Measurements from ENCODE around the gene NKPD1. TPM values are rescaled to one million over a fixed set of nuclear protein-coding genes. Genes with fewer than 3 reads are reported as not detected.

The NKPD1 gene
- total RNA-seq, 2 donors from 2014 or later = 0.16 to 0.22 TPM

DNA sequence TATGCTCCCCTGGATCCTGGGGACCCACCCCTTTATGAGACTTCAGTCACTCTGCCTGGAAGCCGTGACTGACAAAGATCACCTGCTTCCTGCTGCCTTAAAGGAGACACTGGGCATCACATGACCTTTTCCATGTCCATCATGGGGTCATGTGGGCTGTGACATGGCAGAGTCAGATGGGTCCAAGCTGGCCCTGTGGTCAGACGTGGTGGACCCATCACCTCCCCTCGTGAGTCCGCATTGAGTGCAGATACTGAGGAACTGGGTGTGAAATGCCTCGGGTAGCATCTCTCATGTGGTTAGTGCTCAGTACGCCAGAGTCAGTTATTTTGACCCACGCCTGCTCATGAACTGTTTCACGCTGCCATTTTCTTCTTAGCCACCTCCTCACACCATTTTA lies 27.1 kb downstream of the NKPD1 start:
- DNase-seq (ENCODE audit: low spot score) = no peak
- Histone ChIP-seq H3K27ac (no peak overlapping the region), H3K4me3 (no peak overlapping the region), H3K9me3 (no peaks in the 10 kb centered on the region), H3K27me3 (no peaks in the 10 kb centered on the region), H3K36me3 (no peaks in the 10 kb centered on the region), H3K4me1 (peaks cover 0 to 24% of the 10 kb centered on the region in 2 donors)
- TF ChIP-seq, protein P1, sequence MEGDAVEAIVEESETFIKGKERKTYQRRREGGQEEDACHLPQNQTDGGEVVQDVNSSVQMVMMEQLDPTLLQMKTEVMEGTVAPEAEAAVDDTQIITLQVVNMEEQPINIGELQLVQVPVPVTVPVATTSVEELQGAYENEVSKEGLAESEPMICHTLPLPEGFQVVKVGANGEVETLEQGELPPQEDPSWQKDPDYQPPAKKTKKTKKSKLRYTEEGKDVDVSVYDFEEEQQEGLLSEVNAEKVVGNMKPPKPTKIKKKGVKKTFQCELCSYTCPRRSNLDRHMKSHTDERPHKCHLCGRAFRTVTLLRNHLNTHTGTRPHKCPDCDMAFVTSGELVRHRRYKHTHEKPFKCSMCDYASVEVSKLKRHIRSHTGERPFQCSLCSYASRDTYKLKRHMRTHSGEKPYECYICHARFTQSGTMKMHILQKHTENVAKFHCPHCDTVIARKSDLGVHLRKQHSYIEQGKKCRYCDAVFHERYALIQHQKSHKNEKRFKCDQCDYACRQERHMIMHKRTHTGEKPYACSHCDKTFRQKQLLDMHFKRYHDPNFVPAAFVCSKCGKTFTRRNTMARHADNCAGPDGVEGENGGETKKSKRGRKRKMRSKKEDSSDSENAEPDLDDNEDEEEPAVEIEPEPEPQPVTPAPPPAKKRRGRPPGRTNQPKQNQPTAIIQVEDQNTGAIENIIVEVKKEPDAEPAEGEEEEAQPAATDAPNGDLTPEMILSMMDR (IDR thresholded peaks at IDR 0.05) = no peak

DNA sequence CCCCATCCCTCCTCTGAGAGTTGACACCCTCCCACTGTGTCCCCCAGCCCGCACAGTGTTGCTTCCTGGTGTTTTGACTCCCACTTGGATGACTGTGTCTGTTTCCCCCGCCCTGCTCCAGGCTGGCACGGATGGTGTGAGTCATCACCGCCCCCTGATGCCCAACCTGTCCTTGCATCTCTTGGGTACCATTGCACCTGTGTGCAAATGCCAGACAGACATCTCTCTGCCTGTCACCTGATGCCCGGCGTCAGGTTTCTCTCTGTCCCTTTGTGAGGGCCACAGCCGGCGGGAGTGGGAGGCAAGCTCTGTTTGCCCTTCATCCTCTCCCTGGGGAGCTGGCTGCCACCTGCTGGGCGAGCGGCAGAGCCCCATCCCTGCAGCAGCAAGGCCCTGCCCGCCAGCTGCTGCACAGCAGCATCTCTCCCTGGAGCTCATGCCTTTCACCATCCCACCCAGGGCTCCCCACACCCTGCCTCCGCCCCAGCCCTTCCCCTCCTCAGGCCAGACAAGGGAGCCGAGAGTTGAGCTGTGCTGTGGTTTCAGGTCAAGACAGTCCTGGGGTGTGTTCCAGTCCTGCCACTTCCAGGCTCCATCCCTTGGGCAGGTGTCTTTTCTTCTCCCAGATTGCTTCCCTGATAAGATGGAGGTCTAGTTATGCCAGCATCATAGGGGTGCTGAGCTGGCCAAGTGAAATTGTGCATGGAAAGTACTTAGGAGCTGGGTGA lies 29.7 kb downstream of the NKPD1 start:
- TF ChIP-seq, protein P1 (IDR thresholded peaks at IDR 0.05) = peak in 1 of 2 donors; percentile 41
- H3K36me3 ChIP-seq = no peaks in the 10 kb centered on the region
- no peak for DNase-seq (ENCODE audit: low spot score)
- no peaks in the 10 kb centered on the region for H3K27me3 ChIP-seq
- peaks cover 0 to under 1% of the 10 kb centered on the region in 2 donors for H3K4me1 ChIP-seq
- H3K9me3 ChIP-seq = no peaks in the 10 kb centered on the region
- H3K4me3 ChIP-seq = no peak overlapping the region
- H3K27ac ChIP-seq = no peak overlapping the region

DNA sequence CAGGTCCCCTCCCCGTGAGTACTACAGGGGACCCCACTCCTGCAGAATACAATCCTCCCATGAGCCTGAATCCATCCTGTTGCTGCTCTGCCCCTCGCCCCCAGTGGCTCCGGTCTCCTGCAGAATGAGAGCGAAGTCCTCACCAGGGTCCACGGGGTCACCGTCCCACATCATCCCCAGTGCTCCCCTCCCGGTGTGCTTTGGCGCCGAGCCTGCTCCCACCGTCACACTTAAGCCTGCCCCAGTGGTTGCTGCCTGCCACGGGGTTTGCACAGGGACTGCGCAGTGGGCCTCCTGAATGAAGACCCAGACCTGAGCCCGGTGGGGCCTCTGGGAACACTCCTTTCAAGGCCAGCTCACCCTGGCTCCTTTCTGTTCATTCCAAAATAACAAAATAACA lies 30.5 kb downstream of the NKPD1 start:
- H3K27me3 ChIP-seq = no peaks in the 10 kb centered on the region
- no peaks in the 10 kb centered on the region for H3K36me3 ChIP-seq
- H3K27ac ChIP-seq = no peak overlapping the region
- H3K9me3 ChIP-seq = no peaks in the 10 kb centered on the region
- H3K4me3 ChIP-seq = no peak overlapping the region
- H3K4me1 ChIP-seq = no peaks in the 10 kb centered on the region
- DNase-seq (ENCODE audit: low spot score) = no peak
- TF ChIP-seq, protein P1 (IDR thresholded peaks at IDR 0.05) = no peak

DNA sequence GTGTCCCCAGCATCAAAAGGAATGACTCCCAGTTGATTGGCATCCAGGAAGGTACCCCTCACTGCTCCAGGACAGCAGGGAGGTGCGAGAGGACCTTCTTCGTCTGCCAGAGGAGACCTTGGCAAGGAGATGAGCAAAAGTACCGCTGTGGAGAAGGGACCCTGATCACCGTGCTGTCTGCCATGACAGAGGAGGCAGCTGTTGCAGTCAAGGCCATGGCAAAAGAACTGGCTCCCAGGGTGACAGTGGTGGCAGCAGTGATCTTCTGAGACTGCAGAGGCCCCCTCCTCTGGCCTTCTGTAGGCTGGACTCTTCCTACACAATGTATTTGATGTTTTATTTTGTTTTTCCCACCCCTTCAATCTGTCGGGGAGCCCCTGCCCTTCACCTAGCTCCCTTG lies 32.0 kb downstream of the NKPD1 start:
- Histone ChIP-seq H3K27me3 (no peaks in the 10 kb centered on the region), H3K9me3 (no peaks in the 10 kb centered on the region), H3K27ac (no peak overlapping the region), H3K4me1 (no peaks in the 10 kb centered on the region), H3K36me3 (no peaks in the 10 kb centered on the region), H3K4me3 (no peak overlapping the region)
- DNase-seq (ENCODE audit: low spot score) = no peak
- TF ChIP-seq, protein P1 (IDR thresholded peaks at IDR 0.05) = no peak

DNA sequence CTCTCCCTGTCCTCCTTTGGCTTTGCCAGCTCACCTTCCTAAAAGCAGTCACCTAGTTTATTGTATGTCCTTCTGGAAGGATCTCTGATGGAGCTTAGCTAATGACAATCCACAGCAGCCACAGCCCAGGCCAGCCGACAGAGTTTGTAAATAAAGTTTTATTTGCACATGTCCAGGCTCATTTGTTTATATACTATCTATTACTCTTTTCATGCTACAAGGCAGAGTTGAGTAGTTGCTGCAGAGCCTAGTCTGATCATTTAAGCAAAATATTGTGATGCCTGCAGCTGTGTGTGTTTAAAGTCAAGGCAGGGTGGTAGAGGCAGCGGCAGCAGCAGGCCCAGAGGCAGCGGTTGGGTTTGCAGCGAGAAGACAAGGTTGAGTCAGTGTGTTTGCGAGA lies 32.6 kb downstream of the NKPD1 start:
- Histone ChIP-seq H3K27ac (no peak overlapping the region), H3K4me3 (no peak overlapping the region), H3K4me1 (no peaks in the 10 kb centered on the region), H3K36me3 (no peaks in the 10 kb centered on the region), H3K27me3 (no peaks in the 10 kb centered on the region), H3K9me3 (no peaks in the 10 kb centered on the region)
- TF ChIP-seq, protein P1 (IDR thresholded peaks at IDR 0.05) = no peak
- DNase-seq (ENCODE audit: low spot score) = no peak

DNA sequence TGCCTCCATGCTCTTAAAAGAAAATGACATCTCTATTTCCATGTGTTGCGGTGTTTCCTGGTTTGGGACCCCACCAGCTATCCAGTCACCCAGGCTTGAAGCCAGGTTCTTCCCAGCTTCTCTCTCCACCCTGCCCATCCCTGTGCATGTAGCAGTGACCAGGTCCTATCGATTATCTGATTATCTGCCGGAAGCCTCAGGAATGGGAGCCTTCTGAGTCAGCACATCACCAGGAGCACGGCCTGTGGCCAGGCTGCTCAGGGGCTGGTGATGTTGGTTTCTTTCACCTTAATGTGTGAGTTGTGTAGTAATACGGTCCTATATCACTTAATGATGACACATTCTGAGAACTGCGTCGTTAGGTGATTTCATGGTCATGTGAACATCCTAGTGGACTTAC lies 34.1 kb downstream of the NKPD1 start:
- H3K36me3 ChIP-seq = no peaks in the 10 kb centered on the region
- H3K27ac ChIP-seq = no peak overlapping the region
- no peak for DNase-seq (ENCODE audit: low spot score)
- no peaks in the 10 kb centered on the region for H3K9me3 ChIP-seq
- TF ChIP-seq, protein P1 (IDR thresholded peaks at IDR 0.05) = no peak
- no peaks in the 10 kb centered on the region for H3K4me1 ChIP-seq
- no peaks in the 10 kb centered on the region for H3K27me3 ChIP-seq
- H3K4me3 ChIP-seq = no peak overlapping the region

All from right atrium auricular region (tissue), 2 donors.